ENCODE measurements around the gene HIVEP3.

Gene HIVEP3

DNA sequence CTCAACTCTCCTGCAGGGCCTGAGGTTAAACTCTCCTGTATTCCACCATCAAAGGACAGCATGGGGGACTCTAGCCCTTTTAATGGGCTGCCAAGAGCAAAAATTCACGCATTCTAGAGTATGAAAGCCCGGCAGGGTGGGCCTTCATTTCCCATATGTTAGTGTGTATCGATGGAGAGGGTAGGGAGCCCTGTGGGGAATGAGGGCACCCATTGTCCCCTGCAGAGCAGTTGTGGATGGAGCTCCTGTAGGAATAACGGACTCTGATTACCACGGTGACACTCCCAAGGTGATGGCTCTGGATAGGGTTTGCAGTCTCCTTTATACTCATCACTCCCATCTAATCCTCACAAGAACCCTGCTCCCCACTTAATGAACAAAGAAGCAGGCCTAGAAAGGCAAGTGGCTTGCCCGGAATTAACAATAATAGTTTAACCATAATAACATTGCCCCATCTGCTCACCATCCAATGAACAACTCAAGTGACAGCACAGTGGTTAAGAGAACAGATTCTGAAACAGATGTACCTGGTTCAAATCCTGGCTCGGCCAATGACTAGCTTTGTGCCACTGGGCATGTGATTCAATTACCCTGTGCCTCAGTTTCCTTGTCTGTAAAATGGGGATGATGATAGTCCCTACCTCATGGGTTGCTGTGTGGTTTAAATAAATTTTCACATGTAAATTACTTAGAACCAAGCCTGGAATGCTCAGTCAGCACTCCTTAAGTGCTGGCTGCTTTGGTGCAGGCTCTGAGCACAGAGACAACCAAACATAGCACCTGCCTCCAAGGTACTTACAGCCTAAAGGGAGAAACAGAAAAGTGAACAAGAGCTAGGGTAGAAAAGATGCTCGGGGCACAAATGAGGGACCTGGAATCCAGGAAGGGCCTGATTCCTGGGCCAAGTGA, 29.0 kb downstream of the HIVEP3 start:
- H3K4me3 ChIP-seq, result no peak overlapping the region
- TF ChIP-seq, protein P1, sequence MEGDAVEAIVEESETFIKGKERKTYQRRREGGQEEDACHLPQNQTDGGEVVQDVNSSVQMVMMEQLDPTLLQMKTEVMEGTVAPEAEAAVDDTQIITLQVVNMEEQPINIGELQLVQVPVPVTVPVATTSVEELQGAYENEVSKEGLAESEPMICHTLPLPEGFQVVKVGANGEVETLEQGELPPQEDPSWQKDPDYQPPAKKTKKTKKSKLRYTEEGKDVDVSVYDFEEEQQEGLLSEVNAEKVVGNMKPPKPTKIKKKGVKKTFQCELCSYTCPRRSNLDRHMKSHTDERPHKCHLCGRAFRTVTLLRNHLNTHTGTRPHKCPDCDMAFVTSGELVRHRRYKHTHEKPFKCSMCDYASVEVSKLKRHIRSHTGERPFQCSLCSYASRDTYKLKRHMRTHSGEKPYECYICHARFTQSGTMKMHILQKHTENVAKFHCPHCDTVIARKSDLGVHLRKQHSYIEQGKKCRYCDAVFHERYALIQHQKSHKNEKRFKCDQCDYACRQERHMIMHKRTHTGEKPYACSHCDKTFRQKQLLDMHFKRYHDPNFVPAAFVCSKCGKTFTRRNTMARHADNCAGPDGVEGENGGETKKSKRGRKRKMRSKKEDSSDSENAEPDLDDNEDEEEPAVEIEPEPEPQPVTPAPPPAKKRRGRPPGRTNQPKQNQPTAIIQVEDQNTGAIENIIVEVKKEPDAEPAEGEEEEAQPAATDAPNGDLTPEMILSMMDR (IDR thresholded peaks at IDR 0.05), result no peak
- no peak overlapping the region for H3K27ac ChIP-seq
- DNase-seq (ENCODE audit: low spot score), result no peak

DNA sequence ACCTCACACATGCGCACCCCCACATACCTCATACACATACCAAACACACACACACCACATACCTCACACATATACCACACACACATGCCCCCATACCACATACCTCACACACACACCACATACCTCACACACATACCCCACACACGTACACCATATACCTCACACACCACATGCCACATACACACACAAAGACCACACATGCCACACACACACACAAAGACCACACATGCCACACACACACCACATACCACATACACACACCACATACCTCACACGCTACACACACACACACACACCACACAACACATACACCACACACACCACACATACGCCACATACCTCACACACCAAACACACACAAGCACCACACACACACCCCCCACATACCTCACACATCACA, 30.0 kb downstream of the HIVEP3 start:
- DNase-seq (ENCODE audit: low spot score), result no peak
- Histone ChIP-seq H3K27ac (no peak overlapping the region), H3K4me3 (no peak overlapping the region)
- TF ChIP-seq, protein P1 (IDR thresholded peaks at IDR 0.05), result no peak

DNA sequence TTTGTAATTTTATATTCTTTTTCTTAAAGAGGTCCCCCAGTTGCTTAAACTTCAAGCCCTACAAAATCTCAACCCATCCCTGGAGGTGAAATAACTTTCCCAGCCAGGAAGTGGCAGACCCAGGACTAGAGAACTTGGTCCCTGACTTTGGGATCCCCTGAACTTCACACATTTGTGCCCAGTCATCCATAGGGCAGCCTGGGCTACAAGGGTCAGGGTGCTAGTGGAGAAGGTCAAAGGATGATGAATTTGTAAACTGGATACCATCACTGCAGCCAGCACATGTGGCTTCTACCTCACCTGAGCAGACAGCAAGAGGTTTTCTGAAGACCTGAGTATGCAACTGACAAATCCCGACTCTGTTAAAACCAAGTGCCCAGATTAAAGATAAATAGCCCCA, 31.4 kb downstream of the HIVEP3 start:
- Histone ChIP-seq H3K4me3 (no peak overlapping the region), H3K27ac (no peak overlapping the region)
- no peak for DNase-seq (ENCODE audit: low spot score)
- TF ChIP-seq, protein P1 (IDR thresholded peaks at IDR 0.05), result no peak

DNA sequence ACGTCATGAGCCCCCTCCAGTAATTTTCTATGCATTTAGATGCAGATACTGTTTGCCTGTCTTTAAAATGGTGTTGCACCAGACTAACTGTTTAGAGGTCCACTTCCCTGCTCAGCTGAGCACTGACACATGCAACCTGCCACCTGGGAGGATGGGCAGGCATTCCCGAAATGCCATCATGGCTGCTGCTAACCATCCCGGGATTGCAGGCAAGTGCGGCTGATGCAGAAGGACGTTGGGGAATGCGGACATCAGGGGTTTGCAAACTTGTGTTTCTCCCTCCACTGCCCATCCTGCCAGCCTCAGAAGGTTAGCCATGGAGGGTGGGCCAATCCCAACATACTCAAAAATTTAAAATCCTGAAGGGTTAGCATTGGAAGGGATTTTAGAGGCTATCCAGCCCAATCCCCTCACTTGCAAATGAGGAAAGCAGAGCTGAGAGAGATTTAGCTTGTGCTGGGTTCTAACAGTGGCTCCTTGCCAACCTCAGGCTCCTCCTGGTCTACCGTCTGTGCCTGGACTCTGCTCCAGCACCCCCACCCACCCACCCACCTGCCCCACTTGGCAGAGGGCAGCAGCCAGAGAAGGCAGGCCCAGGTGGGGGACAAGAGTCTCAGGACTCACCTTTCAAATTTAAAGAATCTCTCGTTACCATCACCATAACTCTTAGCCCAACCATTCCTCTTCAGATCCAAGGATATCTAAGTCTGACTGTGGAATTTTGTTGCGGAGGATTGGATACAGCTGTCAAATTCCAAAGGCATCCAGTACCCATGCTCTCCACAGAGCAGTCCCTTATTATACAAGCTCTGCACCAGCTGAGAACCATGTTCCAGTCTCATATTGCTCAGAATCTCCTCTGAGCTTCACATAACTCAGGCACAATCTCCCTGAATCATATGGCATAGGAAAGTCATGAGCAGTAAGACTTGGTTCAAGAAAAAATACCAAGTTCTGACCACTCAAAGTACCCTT, 34.2 kb downstream of the HIVEP3 start:
- no peak for DNase-seq (ENCODE audit: low spot score)
- Histone ChIP-seq H3K4me3 (no peak overlapping the region), H3K27ac (no peak overlapping the region)
- TF ChIP-seq, protein P1 (IDR thresholded peaks at IDR 0.05), result no peak

DNA sequence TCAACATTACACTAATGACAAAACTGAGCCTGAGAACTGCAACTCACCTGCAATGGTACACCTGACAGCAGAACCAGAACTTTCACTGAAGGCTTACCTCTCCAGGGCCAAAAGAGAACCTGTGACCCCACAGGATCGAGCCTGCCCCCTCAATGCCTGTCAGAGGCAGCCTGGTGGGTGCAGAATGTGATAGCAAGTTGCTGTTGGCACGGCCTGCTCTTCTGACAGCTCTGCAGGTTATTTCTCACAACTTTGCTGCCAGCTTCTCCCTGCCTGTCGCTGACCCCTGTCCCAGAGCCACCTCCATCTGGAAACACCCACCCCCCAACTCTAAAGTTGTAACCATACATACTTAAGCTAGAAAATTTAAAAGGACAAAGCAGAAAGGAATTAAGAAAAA, 35.2 kb downstream of the HIVEP3 start:
- Histone ChIP-seq H3K27ac (no peak overlapping the region), H3K4me3 (no peak overlapping the region)
- TF ChIP-seq, protein P1 (IDR thresholded peaks at IDR 0.05), result no peak
- no peak for DNase-seq (ENCODE audit: low spot score)

DNA sequence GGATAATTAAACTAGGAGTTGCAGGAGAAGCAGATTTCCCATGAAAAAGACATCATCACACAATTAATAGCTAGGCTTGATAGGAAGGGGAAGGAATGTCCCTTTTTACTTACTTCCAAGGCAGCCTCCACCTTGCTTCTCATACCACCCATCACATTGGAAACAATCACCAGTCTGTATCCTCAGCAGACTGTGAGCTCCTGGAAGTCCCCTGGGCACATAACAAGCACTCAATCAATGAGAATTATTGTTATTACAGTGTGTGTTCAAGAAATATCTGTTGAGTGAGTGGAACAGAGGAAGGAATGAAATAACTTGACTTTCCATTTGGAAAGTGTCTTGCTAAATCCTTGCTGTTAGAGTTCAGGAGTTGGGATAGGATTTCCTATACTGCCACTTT, 36.2 kb downstream of the HIVEP3 start:
- Histone ChIP-seq H3K4me3 (no peak overlapping the region), H3K27ac (no peak overlapping the region)
- no peak for DNase-seq (ENCODE audit: low spot score)
- TF ChIP-seq, protein P1 (IDR thresholded peaks at IDR 0.05), result no peak

Data from coronary artery (tissue), 2 donors.